PC-3 (cell line): Measurements from ENCODE around the gene GPRC5A. TPM values are rescaled to one million over a fixed set of nuclear protein-coding genes. Genes with fewer than 3 reads are reported as not detected.

Source experiments
- ATAC-seq: fragments of 200-7000 bp; cut with Tn5 transposase; 2 replicates; pipeline ENCODE4 v1.9.1; 2020; ENCODE audit warnings: mild to moderate bottlenecking, moderate library complexity
- BruUV-seq: library from RNA; stranded (reverse); fragments of 400-500 nt; replicated peaks from 2 replicates; lab custom pipeline; 2021; lab: Mats Ljungman, UMichigan
- CTCF ChIA-PET: fragments of 300-600 bp; sonication (Branson Sonifier 250); formaldehyde crosslinking; loops from one replicate; lab custom pipeline; 2022; ENCODE audit warnings: antibody characterized with exemption; lab: Charles Lee
- POLR2A ChIA-PET: fragments of 300-600 bp; sonication (Branson Sonifier 250); formaldehyde crosslinking; loops from one replicate; lab custom pipeline; 2022; ENCODE audit warnings: antibody characterized with exemption; ENCODE audit not compliant: unreplicated experiment; lab: Charles Lee
- DNase-seq: peaks from one replicate; pipeline ENCODE4 v3.0.0-alpha.2; 2015
- H2AFZ ChIP-seq: fragments of 300-600 bp; sonication (generic); 2 replicates; pipeline ENCODE4 v1.6.0; 2016; ENCODE audit warnings: antibody characterized with exemption, low read length
- H3F3A ChIP-seq: fragments of 300-600 bp; sonication (generic); one replicate; pipeline ENCODE4 v1.6.0; 2017; ENCODE audit warnings: antibody characterized with exemption, low read length, control low read depth, mild to moderate bottlenecking; ENCODE audit not compliant: unreplicated experiment
- H3K27ac ChIP-seq: fragments of 300-600 bp; sonication (generic); 2 replicates; pipeline ENCODE4 v1.5.1; 2016; ENCODE audit warnings: mild to moderate bottlenecking, low read length
- H3K27me3 ChIP-seq: fragments of 300-600 bp; sonication (generic); 2 replicates; pipeline ENCODE4 v1.6.1; 2016; ENCODE audit warnings: low read length, mixed read lengths
- H3K36me3 ChIP-seq: fragments of 300-600 bp; sonication (generic); 2 replicates; pipeline ENCODE4 v1.6.1; 2016; ENCODE audit warnings: low read depth, mixed run types, low read length, mixed read lengths
- H3K4me1 ChIP-seq: fragments of 300-600 bp; sonication (generic); 2 replicates; pipeline ENCODE4 v1.5.1; 2016; ENCODE audit warnings: low read length; ENCODE audit not compliant: insufficient read depth
- H3K4me2 ChIP-seq: fragments of 300-600 bp; sonication (generic); 2 replicates; pipeline ENCODE4 v1.6.0; 2016; ENCODE audit warnings: low read length
- H3K4me3 ChIP-seq: fragments of 300-600 bp; sonication (generic); 2 replicates; pipeline ENCODE4 v1.5.1; 2016; ENCODE audit warnings: mild to moderate bottlenecking, low read length, mixed read lengths
- H3K79me2 ChIP-seq: fragments of 300-600 bp; sonication (generic); 2 replicates; pipeline ENCODE4 v1.6.1; 2017; ENCODE audit warnings: low read length, mixed read lengths
- H3K9ac ChIP-seq: fragments of 300-600 bp; sonication (generic); 2 replicates; pipeline ENCODE4 v1.6.0; 2016; ENCODE audit warnings: mild to moderate bottlenecking, low read length
- H3K9me2 ChIP-seq: fragments of 300-600 bp; sonication (generic); replicated peaks from 2 replicates; pipeline ENCODE4 v1.6.1; 2016; ENCODE audit warnings: mixed run types, low read length, mixed read lengths
- H3K9me3 ChIP-seq: fragments of 300-600 bp; sonication (generic); 2 replicates; pipeline ENCODE4 v1.6.1; 2016; ENCODE audit warnings: low read length, mixed read lengths
- H4K20me1 ChIP-seq: fragments of 300-600 bp; sonication (generic); 2 replicates; pipeline ENCODE4 v1.6.1; 2016; ENCODE audit warnings: low read length, mixed read lengths
- EZH2 ChIP-seq: fragments of 300-600 bp; sonication (generic); IDR thresholded peaks from one replicate; pipeline ENCODE4 v1.6.1; 2017; ENCODE audit warnings: antibody characterized with exemption, mild to moderate bottlenecking, low read length; ENCODE audit not compliant: unreplicated experiment
- EZH2phosphoT487 ChIP-seq: fragments of 300-600 bp; sonication (generic); IDR thresholded peaks from 2 replicates; pipeline ENCODE4 v1.6.1; 2018; ENCODE audit warnings: mild to moderate bottlenecking, antibody characterized with exemption, low read length, borderline replicate concordance
- intact Hi-C: fragments of 100-400 bp; cut with micrococcal nuclease; formaldehyde crosslinking; loops from 2 replicates; pipeline ENCODE4 v1.9.0; 2023
- total RNA-seq: library from RNA; depleted of rRNA; stranded (reverse); fragments of >200 nt; gene quantifications from 2 replicates; pipeline ENCODE4 v1.2.3, GENCODE V29; 2014
- TF ChIP-seq, protein P1 (sequence below): fragments of 300-600 bp; sonication (generic); conservative IDR thresholded peaks from 2 replicates; pipeline ENCODE4 v1.5.1; 2017; ENCODE audit warnings: antibody characterized with exemption, low read depth, mild to moderate bottlenecking, low read length

Gene GPRC5A
- total RNA-seq, 1 experiment from 2014 or later, result 140 TPM

- Histone ChIP-seq H3K9ac (no peak overlapping the region), H3K4me1 (peaks cover 10% of the 10 kb centered on the region), H3K4me3 (no peak overlapping the region), H3F3A (no peaks in the 10 kb centered on the region), H3K36me3 (no peaks in the 10 kb centered on the region), H3K27ac (no peak overlapping the region), H4K20me1 (no peaks in the 10 kb centered on the region), H3K9me3 (no peaks in the 10 kb centered on the region), H2AFZ (no peak overlapping the region), H3K27me3 (no peaks in the 10 kb centered on the region), H3K9me2 (no peaks in the 10 kb centered on the region), H3K79me2 (no peaks in the 10 kb centered on the region), H3K4me2 (no peak overlapping the region)
- ChIA-PET POLR2A (no interaction called here), CTCF (no interaction called here)
- ATAC-seq (no peak), DNase-seq (no peak)
- no TSS peak for BruUV-seq
- intact Hi-C loops, result no loop called here
- TF ChIP-seq EZH2phosphoT487 (no peak), EZH2 (no peak)
- TF ChIP-seq, protein P1, sequence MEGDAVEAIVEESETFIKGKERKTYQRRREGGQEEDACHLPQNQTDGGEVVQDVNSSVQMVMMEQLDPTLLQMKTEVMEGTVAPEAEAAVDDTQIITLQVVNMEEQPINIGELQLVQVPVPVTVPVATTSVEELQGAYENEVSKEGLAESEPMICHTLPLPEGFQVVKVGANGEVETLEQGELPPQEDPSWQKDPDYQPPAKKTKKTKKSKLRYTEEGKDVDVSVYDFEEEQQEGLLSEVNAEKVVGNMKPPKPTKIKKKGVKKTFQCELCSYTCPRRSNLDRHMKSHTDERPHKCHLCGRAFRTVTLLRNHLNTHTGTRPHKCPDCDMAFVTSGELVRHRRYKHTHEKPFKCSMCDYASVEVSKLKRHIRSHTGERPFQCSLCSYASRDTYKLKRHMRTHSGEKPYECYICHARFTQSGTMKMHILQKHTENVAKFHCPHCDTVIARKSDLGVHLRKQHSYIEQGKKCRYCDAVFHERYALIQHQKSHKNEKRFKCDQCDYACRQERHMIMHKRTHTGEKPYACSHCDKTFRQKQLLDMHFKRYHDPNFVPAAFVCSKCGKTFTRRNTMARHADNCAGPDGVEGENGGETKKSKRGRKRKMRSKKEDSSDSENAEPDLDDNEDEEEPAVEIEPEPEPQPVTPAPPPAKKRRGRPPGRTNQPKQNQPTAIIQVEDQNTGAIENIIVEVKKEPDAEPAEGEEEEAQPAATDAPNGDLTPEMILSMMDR, result no peak
These were observed 56.5 kb downstream of the GPRC5A start for GRCh38 chr12:12947902-12948301.

GRCh38 chr12:12951504-12951903 is 60.1 kb downstream of the GPRC5A start:
- H3K4me3 ChIP-seq, result no peak overlapping the region
- CTCF ChIA-PET, result no interaction called here
- BruUV-seq, result no TSS peak

GRCh38 chr12:12952036-12952435 is 60.7 kb downstream of the GPRC5A start, which contains the start of gene GPRC5D:
GPRC5D (minus strand) TSS chr12:12952170; CDS start chr12:12950384, 1,786 bp downstream.
- no peaks in the 10 kb centered on the region for H3K9me3 ChIP-seq
- H3K9me2 ChIP-seq, result no peaks in the 10 kb centered on the region
- TF ChIP-seq, protein P1, result no peak
- TF ChIP-seq EZH2 (no peak), EZH2phosphoT487 (no peak)
- peaks cover 3% of the 10 kb centered on the region; the same call in 1 of the 2 replicates for H3K4me1 ChIP-seq
- no peaks in the 10 kb centered on the region for H3F3A ChIP-seq
- ATAC-seq, result no peak
- intact Hi-C loops, result no loop called here
- ChIA-PET POLR2A (no interaction called here), CTCF (no interaction called here)
- H3K36me3 ChIP-seq, result no peaks in the 10 kb centered on the region
- H3K79me2 ChIP-seq, result no peaks in the 10 kb centered on the region
- H3K27ac ChIP-seq, result no peak within 1 kb of the TSS
- no peak within 1 kb of the TSS for H3K9ac ChIP-seq
- H3K27me3 ChIP-seq, result no peaks in the 10 kb centered on the region
- no peaks in the 10 kb centered on the region for H4K20me1 ChIP-seq
- H3K4me3 ChIP-seq, result no peak within 1 kb of the TSS
- no peak for DNase-seq
- H3K4me2 ChIP-seq, result no peak within 1 kb of the TSS
- no peak within 1 kb of the TSS for H2AFZ ChIP-seq
- BruUV-seq, result no TSS peak

More at GRCh38 chr12:12951504-12951903, 60.1 kb downstream of the GPRC5A start:
- Histone ChIP-seq H3K9me3 (no peaks in the 10 kb centered on the region), H3K27me3 (no peaks in the 10 kb centered on the region), H2AFZ (no peak overlapping the region), H3F3A (no peaks in the 10 kb centered on the region), H3K79me2 (no peaks in the 10 kb centered on the region), H3K9me2 (no peaks in the 10 kb centered on the region), H3K9ac (no peak overlapping the region), H3K4me1 (peaks cover 8% of the 10 kb centered on the region), H3K36me3 (no peaks in the 10 kb centered on the region), H3K27ac (no peak overlapping the region), H3K4me2 (no peak overlapping the region), H4K20me1 (no peaks in the 10 kb centered on the region)
- POLR2A ChIA-PET, result no interaction called here
- ATAC-seq (no peak), DNase-seq (no peak)
- intact Hi-C loops, result no loop called here
- TF ChIP-seq EZH2 (no peak), EZH2phosphoT487 (no peak)
- TF ChIP-seq, protein P1, result no peak
